HepG2 (cell line): Measurements from ENCODE around the gene RBM6. TPM values are rescaled to one million over a fixed set of nuclear protein-coding genes. Genes with fewer than 3 reads are reported as not detected.

Source experiments
- ATAC-seq: fragments of 200-7000 bp; cut with Tn5 transposase; 3 replicates; pipeline ENCODE4 v1.9.1; 2020; ENCODE audit warnings: mild to moderate bottlenecking, moderate library complexity
- BruUV-seq: library from RNA; stranded (reverse); fragments of 400-500 nt; replicated peaks from 2 replicates; lab custom pipeline; 2021; lab: Mats Ljungman, UMichigan
- CTCF ChIA-PET: fragments of 300-600 bp; formaldehyde crosslinking; extraction: SDS; loops from one replicate; lab custom pipeline; 2021; ENCODE audit warnings: low total read pairs, inconsistent platforms, low intra/inter-chr PET ratio; lab: Yijun Ruan, JAX
- POLR2A ChIA-PET: fragments of 350-600 bp; sonication (Branson Sonifier 250); formaldehyde crosslinking; loops from one replicate; lab custom pipeline; 2020; ENCODE audit warnings: antibody characterized with exemption, inconsistent platforms; lab: Yijun Ruan, JAX
- DNase-seq: peaks from one replicate; pipeline ENCODE4 v3.0.0-alpha.2; 2015; ENCODE audit warnings: low spot score
- FAIRE-seq: peaks from 3 replicates; lab custom pipeline; 2011; peaks lifted over from hg19 to GRCh38; lab: Jason Lieb, UNC
- H2AFZ ChIP-seq: one replicate; pipeline ENCODE4 v1.6.1; 2011; ENCODE audit warnings: low read length, inconsistent platforms
- H3K27ac ChIP-seq: fragments of 300-600 bp; 3 replicates; pipeline ENCODE4 v1.8.0; 2011; ENCODE audit warnings: mixed run types, mild to moderate bottlenecking, mixed read lengths, low read length, inconsistent platforms; ENCODE audit not compliant: insufficient read depth; ENCODE audit errors: extremely low read length
- H3K27me3 ChIP-seq, 2 experiments: fragments of 200-600 bp in 1 of 2; 2 replicates in 1 of 2; 3 replicates in 1 of 2; pipeline versions ENCODE4 v1.6.0 to v1.8.0; 2011; ENCODE audit warnings: low read length in 2 of 2, mild to moderate bottlenecking in 2 of 2, moderate library complexity in 2 of 2, inconsistent platforms in 1 of 2; ENCODE audit not compliant: insufficient read depth in 2 of 2, control insufficient read depth in 1 of 2
- H3K36me3 ChIP-seq, 2 experiments: fragments of 200-600 bp in 1 of 2; replicated peaks in 1 of 2; 2 replicates in 1 of 2; 3 replicates in 1 of 2; pipeline versions ENCODE4 v1.5.1 to v1.8.0; 2011; ENCODE audit warnings: low read length in 2 of 2, inconsistent platforms in 1 of 2; ENCODE audit not compliant: insufficient read depth in 2 of 2, control insufficient read depth in 1 of 2
- H3K4me1 ChIP-seq: 2 replicates; pipeline ENCODE4 v1.5.1; 2012; ENCODE audit warnings: low read length, inconsistent platforms; ENCODE audit not compliant: insufficient read depth
- H3K4me2 ChIP-seq: 2 replicates; pipeline ENCODE4 v1.6.0; 2011; ENCODE audit warnings: low read depth, low read length, inconsistent platforms
- H3K4me3 ChIP-seq, 3 experiments: fragments of 200-600 bp in 1 of 3; sonication (generic), shearing (Covaris generic) in 1 of 3; replicated peaks in 1 of 3; 2 replicates each; pipeline ENCODE4 v1.5.1; 2011 to 2016; ENCODE audit warnings: low read length in 3 of 3, inconsistent platforms in 2 of 3, low read depth in 2 of 3, mild to moderate bottlenecking in 2 of 3, control low read depth in 1 of 3, mixed read lengths in 1 of 3; ENCODE audit not compliant: insufficient read depth in 1 of 3
- H3K79me2 ChIP-seq: one replicate; pipeline ENCODE4 v1.6.1; 2011; ENCODE audit warnings: low read length, inconsistent platforms; ENCODE audit not compliant: insufficient read depth
- H3K9ac ChIP-seq: 2 replicates; pipeline ENCODE4 v1.6.0; 2011; ENCODE audit warnings: mild to moderate bottlenecking, low read depth, low read length, inconsistent platforms; ENCODE audit not compliant: insufficient read depth
- H3K9me3 ChIP-seq: 2 replicates; pipeline ENCODE4 v1.5.1; 2012; ENCODE audit warnings: mild to moderate bottlenecking, low read length
- H4K20me1 ChIP-seq: 2 replicates; pipeline ENCODE4 v1.6.0; 2011; ENCODE audit warnings: inconsistent platforms, mild to moderate bottlenecking, low read length, moderate library complexity; ENCODE audit not compliant: insufficient read depth
- ASH2L ChIP-seq: fragments of 300-600, 200-600 bp; sonication (generic); IDR thresholded peaks from 2 replicates; pipeline ENCODE4 v1.7.0; 2017; ENCODE audit warnings: low read depth, mild to moderate bottlenecking, moderate library complexity, mixed read lengths, low read length; ENCODE audit not compliant: insufficient read length
- FOXC1 ChIP-seq: sonication (generic); formaldehyde crosslinking; IDR thresholded peaks from 2 replicates; pipeline ENCODE4 v1.8.0; 2022; ENCODE audit warnings: mild to moderate bottlenecking, missing genetic modification reagents, borderline replicate concordance
- HCFC1 ChIP-seq: fragments of 150-350 bp; IDR thresholded peaks from 2 replicates; pipeline ENCODE4 v1.6.1; 2014; ENCODE audit warnings: low read depth, low read length
- REPIN1 ChIP-seq: sonication (generic); formaldehyde crosslinking; IDR thresholded peaks from 2 replicates; pipeline ENCODE4 v1.8.0; 2022; ENCODE audit warnings: missing genetic modification reagents, low read depth, mild to moderate bottlenecking, borderline replicate concordance
- SRSF4 ChIP-seq: fragments of 200-400 bp; formaldehyde crosslinking; IDR thresholded peaks from one replicate; pipeline ENCODE4 v1.6.1; 2018; ENCODE audit warnings: mild to moderate bottlenecking, low read depth, low read length, moderate library complexity; ENCODE audit not compliant: poor library complexity, severe bottlenecking
- XBP1 ChIP-seq: sonication (generic); formaldehyde crosslinking; IDR thresholded peaks from 2 replicates; pipeline ENCODE4 v1.5.0; 2020; ENCODE audit warnings: missing genetic modification reagents
- XRCC5 ChIP-seq: fragments of 200-400 bp; formaldehyde crosslinking; optimal IDR thresholded peaks from 2 replicates; pipeline ENCODE3; 2017; ENCODE audit warnings: mild to moderate bottlenecking, low read length
- ZHX1 ChIP-seq: sonication (generic); formaldehyde crosslinking; IDR thresholded peaks from 2 replicates; pipeline ENCODE4 v1.8.1; 2022; ENCODE audit warnings: low read depth, mild to moderate bottlenecking, missing genetic modification reagents
- ZNF576 ChIP-seq: sonication (generic); formaldehyde crosslinking; IDR thresholded peaks from 2 replicates; pipeline ENCODE4 v1.4.0; 2020; ENCODE audit warnings: mild to moderate bottlenecking, missing genetic modification reagents
- WGBS: methylation state at CpG from one replicate; pipeline ENCODE4 v1.1.6; 2017; ENCODE audit warnings: low lambda C conversion rate; 5-methylcytosine and 5-hydroxymethylcytosine counted together
- in situ Hi-C: cut with HindIII; loops from 2 replicates; pipeline ENCODE4 v1.10.0; 2017; ENCODE audit warnings: low pct_unique_long_range_greater_than_20kb; ENCODE audit not compliant: extremely low pct_ligation_motif_present
- intact Hi-C: fragments of 100-400 bp; cut with micrococcal nuclease; formaldehyde crosslinking; loops from one replicate; pipeline ENCODE4 v1.10.0; 2022; ENCODE audit not compliant: unreplicated experiment
- polyA plus RNA-seq, 8 experiments: library from polyadenylated mRNA; depleted of rRNA in 3 of 8; stranded (reverse) in 7 of 8; unstranded in 1 of 8; fragments of >200 nt; fragmentation: Illumina TruSeq in 4 of 8; extraction: Trizol in 4 of 8; gene quantifications; 2 replicates each; pipeline versions ENCODE4 v1.2.1 to v1.2.3, GENCODE V29; 2011 to 2016; ENCODE audit warnings: low read depth in 4 of 8, missing spikeins in 1 of 8, mixed read lengths in 1 of 8; ENCODE audit not compliant: insufficient read depth in 1 of 8
- total RNA-seq, 5 experiments: library from RNA; depleted of rRNA; stranded (reverse); fragments of >200 nt; fragmentation: Illumina TruSeq; extraction: Trizol; gene quantifications; 2 replicates each; pipeline ENCODE4 v1.2.3, GENCODE V29; 2016; ENCODE audit warnings: low read depth in 1 of 5

Gene RBM6
- total and polyA plus RNA-seq, 2 of the 13 experiments (the other 11 are each of a cell fraction or from before 2014, with no cell fraction given), result 72.7 to 86.1 TPM

DNA sequence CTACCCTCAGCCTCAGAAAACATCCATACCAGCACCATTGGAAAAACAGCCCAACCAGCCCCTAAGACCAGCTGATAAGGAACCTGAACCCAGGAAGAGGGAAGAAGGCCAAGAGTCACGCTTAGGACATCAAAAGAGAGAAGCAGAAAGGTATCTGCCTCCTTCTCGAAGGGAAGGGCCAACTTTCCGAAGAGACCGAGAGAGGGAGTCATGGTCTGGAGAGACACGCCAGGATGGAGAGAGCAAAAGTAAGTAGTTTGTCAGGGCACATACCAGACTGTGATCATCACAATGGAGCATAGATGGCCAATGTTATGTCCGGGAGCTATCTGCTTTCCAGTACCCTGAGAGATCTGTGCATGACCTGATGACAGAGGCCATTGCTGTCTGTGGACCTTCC, 117.8 kb downstream of the RBM6 start:
- Histone ChIP-seq H3K4me2 (no peak overlapping the region), H3K4me1 (no peaks in the 10 kb centered on the region), H3K79me2 (no peaks in the 10 kb centered on the region), H2AFZ (no peak overlapping the region), H3K27ac (no peak overlapping the region), H3K36me3 (peaks cover 16 to 62% of the 10 kb centered on the region in 2 experiments), H4K20me1 (no peaks in the 10 kb centered on the region), H3K27me3 (no peaks in the 10 kb centered on the region), H3K9me3 (no peaks in the 10 kb centered on the region), H3K9ac (no peak overlapping the region), H3K4me3 (no peak overlapping the region)
- intact Hi-C loops, result no loop called here
- FAIRE-seq (no peak), DNase-seq (no peak), ATAC-seq (no peak)
- BruUV-seq, result no TSS peak
- CTCF ChIA-PET, result no interaction called here
- POLR2A ChIA-PET, result interaction anchor here (0.7 kb wide), 1 partner anchor 894 kb away, joined by 3 read pairs; no protein-coding TSS in a partner anchor
- TF ChIP-seq ASH2L, result no peak
- TF ChIP-seq REPIN1 (CRISPR knock-in tag), result no peak
- no peak for TF ChIP-seq HCFC1
- no peak for TF ChIP-seq ZHX1 (CRISPR knock-in tag)
- TF ChIP-seq XBP1 (CRISPR knock-in tag), result no peak
- no peak for TF ChIP-seq ZNF576
- no peak for TF ChIP-seq SRSF4
- no peak for TF ChIP-seq XRCC5
- no peak for TF ChIP-seq FOXC1 (CRISPR knock-in tag)
- in situ Hi-C loops, result no loop called here
- 98% methylated on average over 6 of the region's 6 CpGs for WGBS
